GM18517 (cell line): ENCODE measurements around the gene KCNH2.
"Not testable (repeated sequence)": the region's sequence is repeated elsewhere in the genome, so short reads cannot be mapped to it uniquely, and the experiment has no call there.

Experiments used
- ATAC-seq: cut with Tn5 transposase; IDR thresholded peaks from one replicate; pipeline ENCODE4 v1.9.1; 2021; ENCODE audit warnings: mild to moderate bottlenecking, moderate library complexity; ENCODE audit not compliant: unreplicated experiment

KCNH2 gene

GRCh38 chr7:150911590-150912267 lies 66.4 kb downstream of the KCNH2 start:
- no peak for ATAC-seq

DNA sequence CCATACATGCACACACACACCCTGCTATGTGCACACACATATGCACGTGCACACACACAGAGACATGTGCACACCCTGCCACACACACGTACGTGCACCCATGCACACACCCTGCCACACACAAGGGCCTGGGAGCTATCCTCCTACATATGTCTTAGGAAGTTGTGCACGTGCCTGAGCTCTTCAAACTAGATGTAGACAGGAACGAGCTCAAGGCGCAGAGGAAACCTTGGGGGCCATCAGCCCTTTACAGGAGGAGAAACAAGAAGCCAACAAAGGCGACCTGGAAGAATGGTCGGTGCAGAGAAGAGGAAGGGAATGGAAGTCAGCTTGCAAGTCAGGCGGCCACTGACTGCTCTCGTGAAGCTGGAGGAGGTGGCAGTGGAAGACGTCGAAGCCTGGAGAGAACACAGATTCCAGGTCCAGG lies 67.1 kb downstream of the KCNH2 start:
- ATAC-seq: no peak

DNA sequence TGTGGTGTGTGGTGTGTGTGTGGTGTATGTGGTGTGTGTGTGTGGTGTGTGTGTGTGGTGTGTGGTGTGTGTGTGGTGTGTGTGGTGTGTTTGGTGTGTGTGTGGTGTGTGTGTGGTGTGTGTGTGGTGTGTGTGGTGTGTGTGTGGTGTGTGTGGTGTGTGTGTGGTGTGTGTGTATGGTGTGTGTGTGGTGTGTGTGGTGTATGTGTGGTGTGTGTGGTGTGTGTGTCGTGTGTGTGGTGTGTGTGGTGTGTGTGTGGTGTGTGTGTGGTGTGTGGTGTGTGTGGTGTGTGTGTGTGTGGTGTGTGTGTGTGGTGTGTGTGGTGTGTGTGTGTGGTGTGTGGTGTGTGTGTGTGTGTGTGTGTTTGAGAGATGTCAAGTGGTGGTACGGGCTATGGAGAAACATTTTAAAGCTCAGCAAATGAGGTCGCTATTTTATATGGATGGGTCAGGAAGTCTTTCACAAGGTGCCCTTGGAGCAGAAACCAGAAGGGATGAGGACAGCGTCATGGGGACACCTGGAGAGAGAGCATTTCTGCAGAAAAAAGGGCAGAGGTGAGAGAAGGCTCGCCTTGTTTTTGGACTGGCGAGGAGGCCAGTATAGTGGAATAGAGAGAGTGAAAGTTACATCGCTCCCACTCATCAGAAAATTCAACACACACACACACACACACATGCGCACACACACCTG lies 67.7 kb downstream of the KCNH2 start:
- not testable (repeated sequence) for ATAC-seq

DNA sequence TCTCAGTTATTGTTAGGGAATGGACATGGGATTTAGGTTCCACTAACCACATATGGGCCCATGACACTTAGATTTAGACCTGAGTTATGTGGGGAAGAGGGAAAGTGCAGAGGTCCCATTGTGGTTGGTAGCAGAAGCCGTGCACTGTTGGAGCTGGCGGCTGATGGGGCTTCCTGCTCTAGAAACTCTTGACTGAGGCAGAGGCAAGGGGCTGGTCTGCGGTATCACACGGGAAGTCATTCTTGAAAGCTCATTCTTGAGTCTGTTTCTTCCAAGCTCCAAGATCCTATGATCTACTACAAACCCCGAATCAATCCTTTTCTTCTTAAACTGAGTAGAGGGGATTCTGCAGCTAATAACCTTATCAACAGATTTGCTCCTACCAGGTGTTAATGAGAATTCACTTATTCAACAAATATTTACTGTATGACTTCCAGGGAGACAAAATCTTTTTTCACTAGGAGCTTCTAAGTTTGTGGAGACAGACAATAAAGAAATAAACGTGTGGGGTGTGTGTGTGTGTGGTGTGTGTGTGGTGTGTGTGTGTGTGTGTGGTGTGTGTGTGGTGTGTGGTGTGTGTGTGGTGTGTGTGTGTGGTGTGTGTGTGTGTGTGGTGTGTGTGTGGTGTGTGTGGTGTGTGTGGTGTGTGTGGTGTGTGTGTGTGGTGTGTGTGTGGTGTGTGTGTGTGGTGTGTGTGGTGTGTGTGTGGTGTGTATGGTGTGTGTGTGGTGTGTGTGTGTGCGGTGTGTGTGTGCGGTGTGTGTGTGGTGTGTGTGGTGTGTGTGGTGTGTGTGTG lies 68.7 kb downstream of the KCNH2 start:
- no peak for ATAC-seq

DNA sequence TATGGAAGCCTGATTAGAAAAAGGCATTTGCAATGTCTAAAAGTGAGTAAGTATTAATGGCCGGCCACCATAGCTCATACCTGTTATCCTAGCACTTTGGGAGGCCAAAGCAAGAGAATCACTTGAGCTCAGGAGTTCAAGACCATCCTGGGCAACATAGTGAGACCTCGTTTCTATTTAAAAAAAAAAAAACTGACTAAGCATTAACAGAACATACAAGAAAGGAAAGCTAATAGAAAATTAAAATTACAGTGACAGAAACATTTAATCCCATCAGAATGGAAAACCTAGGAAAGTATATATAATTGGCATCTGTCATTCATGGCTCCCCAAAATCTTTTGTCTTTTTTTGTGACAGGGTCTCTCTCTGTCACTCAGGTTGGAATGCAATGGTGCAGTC lies 69.9 kb downstream of the KCNH2 start:
- no peak for ATAC-seq

GRCh38 chr7:150904011-150904909 lies 73.9 kb downstream of the KCNH2 start:
- ATAC-seq: no peak

DNA sequence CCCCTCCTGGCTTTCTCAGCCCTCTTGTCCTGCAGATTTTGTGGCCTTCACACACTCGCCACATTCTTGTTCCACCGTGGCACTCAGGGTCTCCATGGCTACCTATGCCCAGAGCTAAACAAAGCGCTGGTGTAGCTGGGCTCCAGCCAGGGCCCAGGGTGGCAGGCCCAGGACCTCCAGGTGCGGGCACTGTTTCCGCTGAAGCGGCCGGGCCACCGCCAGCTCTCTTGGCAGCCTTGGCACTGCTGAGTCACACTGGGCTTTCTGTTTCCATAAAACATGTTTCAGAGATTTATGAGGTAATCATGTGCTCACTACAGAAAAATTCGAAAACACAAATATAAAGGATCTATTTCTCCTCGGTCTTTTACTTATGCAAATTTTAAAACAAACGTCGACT lies 74.5 kb downstream of the KCNH2 start:
- no peak for ATAC-seq

- ATAC-seq: no peak
Observed at GRCh38 chr7:150902078-150903033, 75.8 kb downstream of the KCNH2 start.

DNA sequence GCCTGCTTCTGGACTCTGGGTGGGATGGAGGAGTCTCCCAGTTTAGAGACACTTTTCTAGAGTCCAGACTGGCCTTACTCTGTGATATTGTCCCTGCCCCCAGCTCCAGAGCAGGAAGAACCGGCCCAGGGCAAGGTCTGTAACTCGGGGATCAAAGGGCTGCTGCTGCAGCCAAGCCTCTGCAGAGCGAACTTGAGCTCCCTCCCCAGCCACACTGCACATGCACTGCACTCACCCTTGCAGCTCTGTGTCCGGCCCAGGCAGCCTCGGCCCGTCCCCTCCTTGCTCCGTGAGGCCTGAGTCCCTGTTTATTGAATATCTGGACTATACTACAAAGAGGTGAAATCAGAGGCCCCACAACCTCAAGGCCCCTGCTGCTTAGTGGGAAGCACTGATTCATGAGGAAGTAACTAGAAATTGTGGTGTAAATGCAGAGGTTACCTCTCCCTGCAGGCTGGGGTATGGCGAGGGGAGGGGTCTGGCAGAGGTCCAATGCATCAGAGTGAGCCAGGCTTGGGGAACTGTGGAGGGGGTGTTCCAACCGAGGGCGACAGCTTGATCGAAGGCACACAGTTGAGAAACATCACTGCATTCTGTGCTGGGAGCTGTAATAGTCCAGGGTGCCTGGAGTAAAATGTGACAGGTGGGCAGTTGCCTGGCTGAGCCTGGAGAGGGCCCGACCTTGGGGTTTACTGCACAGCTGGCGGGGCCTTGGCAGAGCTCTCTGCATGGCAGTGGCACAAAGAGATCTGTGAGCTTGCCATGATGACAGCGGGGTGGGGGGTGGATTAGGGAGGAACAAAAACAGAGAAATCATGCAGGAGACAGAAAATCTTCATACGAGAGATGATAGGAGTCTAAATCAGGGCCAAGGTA lies 76.7 kb downstream of the KCNH2 start:
- no peak for ATAC-seq

DNA sequence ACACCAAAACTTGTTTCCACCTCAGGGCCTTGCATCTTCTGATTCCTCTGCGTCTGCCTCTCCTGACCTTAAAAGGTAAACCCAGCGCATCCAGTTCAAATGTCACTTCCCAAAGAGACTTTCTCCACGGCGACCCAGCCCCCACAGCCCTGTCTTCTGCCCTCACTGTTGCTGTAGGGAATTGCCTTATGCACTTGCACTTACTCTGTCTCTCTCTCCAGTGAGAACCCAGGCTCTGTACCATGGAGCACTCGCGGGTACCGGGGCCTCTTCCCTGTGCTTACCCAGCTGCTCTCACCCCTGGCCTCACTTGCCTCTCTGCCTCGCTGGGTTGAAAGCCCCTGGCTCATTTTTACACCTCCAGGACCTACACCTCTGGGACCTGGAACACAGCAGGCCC lies 77.4 kb downstream of the KCNH2 start:
- ATAC-seq: no peak

- peak; percentile 70 for ATAC-seq
Observed at GRCh38 chr7:150898475-150899011, 79.6 kb downstream of the KCNH2 start.

GRCh38 chr7:150897502-150898474 lies 80.3 kb downstream of the KCNH2 start:
- ATAC-seq: peak; percentile 64

DNA sequence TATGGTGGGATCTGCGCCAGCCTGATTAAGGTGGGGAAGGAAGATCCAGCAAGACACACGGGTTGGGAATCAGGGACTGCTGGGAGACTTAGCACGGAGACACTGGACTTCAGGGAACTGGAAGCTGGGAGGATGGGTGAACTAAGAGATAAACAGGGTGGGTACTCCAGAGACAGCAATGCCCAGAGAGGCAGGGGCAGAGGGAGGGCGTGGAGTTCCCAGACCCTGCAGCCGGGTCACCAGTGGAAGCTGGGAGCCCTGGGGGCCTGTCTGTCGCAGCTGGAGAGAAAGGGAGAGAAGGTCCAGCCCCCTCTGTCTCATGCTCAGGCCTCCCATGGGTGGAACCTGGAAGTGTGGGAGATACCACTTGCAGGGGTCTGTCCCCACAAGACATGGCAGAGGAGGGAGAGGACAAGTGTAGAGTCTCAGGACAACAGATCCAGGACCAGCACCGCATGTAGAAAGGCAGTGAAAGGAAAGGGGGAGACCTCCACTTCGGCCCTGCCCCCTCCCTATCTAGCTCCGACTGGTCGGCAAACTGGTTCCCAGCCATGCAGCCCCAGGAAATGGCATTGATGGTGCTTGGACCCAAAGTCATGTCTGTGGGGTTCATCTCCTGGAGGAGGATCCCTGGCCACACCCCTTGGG lies 81.4 kb downstream of the KCNH2 start:
- ATAC-seq: no peak

GRCh38 chr7:150895809-150896208 lies 82.3 kb downstream of the KCNH2 start:
- no peak for ATAC-seq
